ENCODE measurements around the gene SLC24A5.

- TF ChIP-seq CTCF (conservative IDR thresholded peaks at IDR 0.05; ENCODE audit: low read length) (no peak), EZH2phosphoT487 (IDR thresholded peaks at IDR 0.05; ENCODE audit: borderline replicate concordance) (no peak)
These were observed 56.2 kb downstream of the SLC24A5 start for GRCh38 chr15:48176957-48177356.

Measured in Loucy (cell line).